H1 (cell line): ENCODE measurements around the gene LUZP1. TPM values are rescaled to one million over a fixed set of nuclear protein-coding genes. Genes with fewer than 3 reads are reported as not detected.
A peak's percentile ranks its signal among the peaks of the same experiment; 100 is the strongest.

Experiments
- CTCF ChIA-PET: fragments of 300-600 bp; sonication (Branson Sonifier 250); formaldehyde crosslinking; loops from one replicate; lab custom pipeline; 2021; ENCODE audit not compliant: partially characterized antibody; lab: Charles Lee
- POLR2A ChIA-PET: fragments of 300-600 bp; sonication (Branson Sonifier 250); formaldehyde crosslinking; loops from one replicate; lab custom pipeline; 2021; ENCODE audit warnings: inconsistent platforms; ENCODE audit not compliant: partially characterized antibody; lab: Charles Lee
- DNase-seq, 2 experiments: peaks; one replicate each; pipeline versions ENCODE4 v3.0.0 to v3.0.0-alpha.2; 2010 to 2022; ENCODE audit warnings: low spot score in 2 of 2, low read depth in 1 of 2, mixed read lengths in 1 of 2
- FAIRE-seq: peaks from 2 replicates; lab custom pipeline; 2011; peaks lifted over from hg19 to GRCh38; lab: Jason Lieb, UNC
- H2AFZ ChIP-seq: 2 replicates; pipeline ENCODE4 v1.8.1; 2012; ENCODE audit warnings: low read length, inconsistent platforms
- H2AK5ac ChIP-seq: 2 replicates; pipeline ENCODE4 v1.6.1; 2013; ENCODE audit warnings: low read depth, low read length
- H2BK120ac ChIP-seq: replicated peaks from 2 replicates; pipeline ENCODE3; 2013; ENCODE audit warnings: low read depth, low read length, inconsistent platforms
- H2BK12ac ChIP-seq: 2 replicates; pipeline ENCODE4 v1.6.1; 2013; ENCODE audit warnings: low read depth, low read length
- H2BK15ac ChIP-seq: 2 replicates; pipeline ENCODE4 v1.6.1; 2013; ENCODE audit warnings: low read length
- H2BK20ac ChIP-seq: 2 replicates; pipeline ENCODE4 v1.6.1; 2013; ENCODE audit warnings: low read length
- H2BK5ac ChIP-seq: 2 replicates; pipeline ENCODE4 v1.6.1; 2013; ENCODE audit warnings: low read depth, low read length
- H3K14ac ChIP-seq: 2 replicates; pipeline ENCODE4 v1.6.1; 2013; ENCODE audit warnings: inconsistent platforms; ENCODE audit not compliant: insufficient read length
- H3K18ac ChIP-seq: 2 replicates; pipeline ENCODE4 v1.6.1; 2013; ENCODE audit warnings: low read length; ENCODE audit errors: extremely low read depth
- H3K23ac ChIP-seq: 2 replicates; pipeline ENCODE4 v1.6.1; 2013; ENCODE audit warnings: inconsistent platforms; ENCODE audit not compliant: insufficient read length
- H3K23me2 ChIP-seq: 2 replicates; pipeline ENCODE4 v1.6.1; 2013; ENCODE audit warnings: low read depth, low read length
- H3K27ac ChIP-seq: 2 replicates; pipeline ENCODE4 v1.6.1; 2011; ENCODE audit warnings: low read depth, low read length, inconsistent platforms
- H3K27me3 ChIP-seq, 4 experiments: replicated peaks in 1 of 4; 1 replicate in 1 of 4; 2 replicates in 3 of 4; pipeline versions ENCODE4 v1.6.1 to v1.8.1; 2011 to 2013; ENCODE audit warnings: low read length in 3 of 4, mild to moderate bottlenecking in 3 of 4, inconsistent platforms in 2 of 4, mixed read lengths in 2 of 4, moderate library complexity in 1 of 4; ENCODE audit not compliant: control insufficient read depth in 3 of 4, insufficient read depth in 3 of 4; ENCODE audit errors: extremely low read depth in 1 of 4
- H3K36me3 ChIP-seq, 4 experiments: 2 replicates each; pipeline versions ENCODE4 v1.6.1 to v1.8.1; 2011 to 2013; ENCODE audit warnings: mild to moderate bottlenecking in 4 of 4, low read length in 3 of 4, moderate library complexity in 2 of 4, control low read depth in 1 of 4, inconsistent platforms in 1 of 4; ENCODE audit not compliant: insufficient read depth in 4 of 4, control insufficient read depth in 2 of 4
- H3K4ac ChIP-seq: replicated peaks from 2 replicates; pipeline ENCODE3; 2013; ENCODE audit warnings: low read length, low read depth, mixed read lengths, inconsistent platforms; ENCODE audit not compliant: insufficient read length
- H3K4me1 ChIP-seq, 4 experiments: replicated peaks in 1 of 4; 1 replicate in 1 of 4; 2 replicates in 3 of 4; pipeline versions ENCODE4 v1.6.1 to v1.8.1; 2011 to 2013; ENCODE audit warnings: low read length in 3 of 4, inconsistent platforms in 2 of 4, mixed read lengths in 1 of 4; ENCODE audit not compliant: insufficient read depth in 4 of 4, control insufficient read depth in 3 of 4
- H3K4me2 ChIP-seq, 2 experiments: 2 replicates each; pipeline versions ENCODE4 v1.6.1 to v1.8.1; 2011 to 2013; ENCODE audit warnings: low read depth in 2 of 2, low read length in 2 of 2, control low read depth in 1 of 2, inconsistent platforms in 1 of 2, mild to moderate bottlenecking in 1 of 2; ENCODE audit not compliant: insufficient read depth in 1 of 2
- H3K4me3 ChIP-seq, 4 experiments: fragments of 200-600, 300-600 bp in 1 of 4; sonication (generic), shearing (Covaris generic), sonication (Bioruptor Twin) in 1 of 4; 2 replicates each; pipeline versions ENCODE4 v1.5.1 to v1.8.1; 2011 to 2016; ENCODE audit warnings: low read length in 4 of 4, low read depth in 3 of 4, control low read depth in 2 of 4, inconsistent platforms in 2 of 4, mild to moderate bottlenecking in 2 of 4, mixed read lengths in 1 of 4, moderate library complexity in 1 of 4; ENCODE audit not compliant: insufficient read depth in 2 of 4; ENCODE audit errors: extremely low read depth in 1 of 4
- H3K56ac ChIP-seq: replicated peaks from 2 replicates; pipeline ENCODE3; 2013; ENCODE audit warnings: low read depth, mild to moderate bottlenecking, mixed read lengths, low read length, inconsistent platforms; ENCODE audit not compliant: insufficient read length
- H3K79me1 ChIP-seq: 2 replicates; pipeline ENCODE4 v1.6.1; 2013; ENCODE audit warnings: low read depth, low read length, control low read depth
- H3K79me2 ChIP-seq, 2 experiments: 2 replicates each; pipeline versions ENCODE4 v1.6.1 to v1.8.1; 2012 to 2013; ENCODE audit warnings: low read length in 2 of 2, mild to moderate bottlenecking in 2 of 2, inconsistent platforms in 1 of 2; ENCODE audit not compliant: insufficient read depth in 2 of 2, control insufficient read depth in 1 of 2
- H3K9ac ChIP-seq, 4 experiments: replicated peaks in 1 of 4; 1 replicate in 1 of 4; 2 replicates in 3 of 4; pipeline versions ENCODE4 v1.6.1 to v1.8.1; 2011 to 2013; ENCODE audit warnings: low read depth in 3 of 4, low read length in 3 of 4, control low read depth in 2 of 4, mild to moderate bottlenecking in 2 of 4, moderate library complexity in 2 of 4, inconsistent platforms in 1 of 4; ENCODE audit errors: extremely low read depth in 1 of 4
- H3K9me3 ChIP-seq, 2 experiments: 2 replicates each; pipeline versions ENCODE4 v1.6.1 to v1.8.1; 2012 to 2013; ENCODE audit warnings: mild to moderate bottlenecking in 2 of 2, moderate library complexity in 2 of 2, control low read depth in 1 of 2, inconsistent platforms in 1 of 2, low read depth in 1 of 2, low read length in 1 of 2, mixed read lengths in 1 of 2; ENCODE audit not compliant: insufficient read depth in 2 of 2
- H4K20me1 ChIP-seq, 2 experiments: replicated peaks in 1 of 2; 2 replicates each; pipeline versions ENCODE3 to v1.8.1; 2011 to 2013; ENCODE audit warnings: inconsistent platforms in 2 of 2, low read length in 2 of 2, mild to moderate bottlenecking in 1 of 2; ENCODE audit not compliant: insufficient read depth in 2 of 2, control insufficient read depth in 1 of 2
- H4K5ac ChIP-seq: 2 replicates; pipeline ENCODE4 v1.6.1; 2013; ENCODE audit warnings: low read length, low read depth, mixed read lengths, inconsistent platforms; ENCODE audit not compliant: insufficient read length
- H4K8ac ChIP-seq: 2 replicates; pipeline ENCODE4 v1.8.0; 2013; ENCODE audit warnings: mild to moderate bottlenecking, moderate library complexity, low read length, inconsistent platforms; ENCODE audit not compliant: insufficient read depth; ENCODE audit errors: extremely low read depth
- H4K91ac ChIP-seq: replicated peaks from 2 replicates; pipeline ENCODE3; 2013; ENCODE audit warnings: low read length, mixed read lengths, inconsistent platforms; ENCODE audit not compliant: insufficient read length
- HDAC6 ChIP-seq: IDR thresholded peaks from one replicate; pipeline ENCODE4 v1.7.1; 2012; ENCODE audit warnings: low read depth, mild to moderate bottlenecking, inconsistent platforms, low read length, moderate library complexity
- JUND ChIP-seq: IDR thresholded peaks from 2 replicates; pipeline ENCODE4 v1.6.1; 2011; ENCODE audit warnings: mild to moderate bottlenecking, improper control_type of control experiment, low read length
- PHF8 ChIP-seq: fragments of 200-600 bp; sonication (generic); conservative IDR thresholded peaks from 2 replicates; pipeline ENCODE4 v1.7.1; 2012; ENCODE audit warnings: low read depth, mild to moderate bottlenecking, inconsistent platforms, low read length, moderate library complexity
- POLR2AphosphoS5 ChIP-seq: IDR thresholded peaks from 2 replicates; pipeline ENCODE4 v1.6.1; 2011; ENCODE audit warnings: low read depth, low read length
- SIN3A ChIP-seq, 2 experiments: IDR thresholded peaks in 1 of 2; conservative IDR thresholded peaks in 1 of 2; 2 replicates each; pipeline ENCODE4 v1.6.1; 2011 to 2012; ENCODE audit warnings: low read length in 2 of 2, improper control_type of control experiment in 1 of 2, low read depth in 1 of 2, mild to moderate bottlenecking in 1 of 2
- SP4 ChIP-seq: IDR thresholded peaks from 2 replicates; pipeline ENCODE4 v1.6.1; 2012; ENCODE audit warnings: low read length, inconsistent platforms
- SUZ12 ChIP-seq: fragments of 200-600 bp; sonication (generic); IDR thresholded peaks from 2 replicates; pipeline ENCODE4 v1.6.1; 2012; ENCODE audit warnings: mild to moderate bottlenecking, inconsistent platforms, low read length, moderate library complexity, mixed read lengths
- TAF7 ChIP-seq: optimal IDR thresholded peaks from 2 replicates; pipeline ENCODE3; 2011; ENCODE audit warnings: low read depth, mild to moderate bottlenecking, inconsistent platforms, low read length, moderate library complexity, borderline replicate concordance
- WGBS, 2 experiments: shearing (Covaris generic) in 1 of 2; methylation state at CpG; one replicate each; pipeline versions ENCODE4 v1.1.6 to v1.1.7; 2013 to 2015; ENCODE audit warnings: low lambda C conversion rate in 2 of 2, mixed read lengths in 2 of 2, inconsistent platforms in 1 of 2, low coverage in 1 of 2, missing lambda C conversion rate in 1 of 2; ENCODE audit not compliant: insufficient replicate concordance in 2 of 2, insufficient coverage in 1 of 2, insufficient read length in 1 of 2; ENCODE audit errors: extremely low coverage in 1 of 2, missing lambda C conversion rate in 1 of 2; 5-methylcytosine and 5-hydroxymethylcytosine counted together
- long read RNA-seq, 2 experiments: library from RNA in 1 of 2; library from capped mRNA in 1 of 2; stranded (forward); transcript quantifications; one replicate each; pipeline ENCODE4 v2.0.0, GENCODE V29; 2021; ENCODE audit warnings: inconsistent platforms in 1 of 2
- polyA minus RNA-seq, 3 experiments: library from RNA; depleted of rRNA, polyadenylated mRNA; stranded (reverse); fragments of >200 nt; gene quantifications; 1 replicate in 2 of 3; 2 replicates in 1 of 3; pipeline ENCODE4 v1.2.3, GENCODE V29; 2011
- polyA plus RNA-seq, 7 experiments: library from polyadenylated mRNA; depleted of rRNA in 3 of 7; stranded (reverse) in 5 of 7; unstranded in 2 of 7; fragments of >200 nt in 5 of 7; fragments of 200-250 nt in 2 of 7; gene quantifications; 1 replicate in 5 of 7; 2 replicates in 1 of 7; 4 replicates in 1 of 7; pipeline versions ENCODE4 v1.2.1 to v1.2.3, GENCODE V29; 2011 to 2013; ENCODE audit warnings: missing spikeins in 2 of 7, mixed read lengths in 2 of 7
- total RNA-seq: library from RNA; stranded (reverse); fragmentation: NEBNext Ultra II Directional; extraction: Animal tissue kit (Norgen Biotek cat#: 25700); gene quantifications from 2 replicates; pipeline ENCODE4 v1.2.1, GENCODE V29; 2021

Gene LUZP1
- total RNA-seq, result 59.9 and 60.5 TPM in 2 replicates
- 12.2 and 14.0 TPM in 2 replicates for polyA plus RNA-seq (2011; rRNA removed)
- polyA plus RNA-seq (2011; cell fraction: cytosol; rRNA removed), result 17.0 TPM
- 22.3 TPM for polyA plus RNA-seq (2011; cell fraction: nucleus; rRNA removed)
- polyA plus RNA-seq (2012, experiment 1 of 2), result 19.6 to 24.4 TPM (median 23.5 TPM) in 4 replicates
- 3.8 TPM for polyA plus RNA-seq (2012, experiment 2 of 2)
- polyA plus RNA-seq (2013, experiment 1 of 2), result 39.7 TPM
- 36.7 TPM for polyA plus RNA-seq (2013, experiment 2 of 2)
- 57.0 and 62.5 TPM in 2 replicates for polyA minus RNA-seq (2011; rRNA and poly(A)+ RNA removed)
- polyA minus RNA-seq (2011; cell fraction: cytosol; rRNA and poly(A)+ RNA removed), result 30.6 TPM
- 44.7 TPM for polyA minus RNA-seq (2011; cell fraction: nucleus; rRNA and poly(A)+ RNA removed)
- long read RNA-seq, experiment 1, partial matches to known transcripts, result 9 of 41 reads
- long read RNA-seq, experiment 1, other reads (novel, unspliced or antisense), result 32 of 41 reads
- long read RNA-seq, experiment 2, transcript LUZP1-204 (4 exons, 1,190 nt), result major isoform, 7 of 39 reads
- long read RNA-seq, experiment 2, partial matches to known transcripts, result 30 of 39 reads
- long read RNA-seq, experiment 2, other reads (novel, unspliced or antisense), result 2 of 39 reads

DNA sequence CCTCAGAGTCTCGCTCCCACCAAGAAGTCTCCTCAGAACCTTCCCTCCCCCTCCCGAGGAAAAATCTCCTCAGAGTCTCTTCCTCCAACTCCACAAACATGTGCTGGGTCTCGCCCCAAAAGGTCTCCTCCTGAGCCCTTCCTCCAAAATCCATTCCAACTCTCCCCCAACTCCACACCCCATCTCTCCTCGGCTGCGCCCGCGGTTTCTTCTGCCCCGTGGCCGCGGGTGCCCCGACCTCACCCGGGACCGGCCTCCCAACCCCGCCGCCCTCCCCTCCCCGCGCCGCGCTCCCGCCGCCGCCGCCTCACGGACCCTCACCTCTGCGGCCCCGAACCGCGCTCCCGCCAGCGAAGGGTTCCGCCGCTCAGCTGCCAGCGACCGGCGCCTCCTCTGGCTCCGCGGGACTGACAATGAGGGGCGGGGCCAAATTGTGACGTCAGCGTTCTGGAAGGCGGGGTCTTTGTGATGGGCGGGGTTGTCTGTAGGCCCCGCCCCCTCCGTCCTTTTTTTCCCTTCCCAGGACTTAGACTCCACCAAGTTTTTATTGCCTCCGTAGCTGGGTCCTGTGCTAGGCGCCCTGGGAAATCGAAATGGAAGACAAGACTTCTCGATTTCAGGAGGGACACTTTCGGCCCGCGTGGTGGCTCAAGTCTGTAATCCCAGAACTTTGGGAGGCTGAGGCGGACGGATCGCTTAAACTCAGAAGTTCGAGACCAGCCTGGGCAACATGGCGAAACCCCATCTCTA is at the start of gene LUZP1:
Gene LUZP1, minus strand, starts transcription at position 412 of the 750 bp plus-strand sequence.
- Histone ChIP-seq H3K27me3 (no peaks in the 10 kb centered on the region), H3K4me3 (peak within 1 kb of the TSS; percentile 70 to 95 (median 83)), H3K14ac (no peak within 1 kb of the TSS), H3K56ac (peak within 1 kb of the TSS; percentile 70), H2BK20ac (no peak within 1 kb of the TSS), H2AK5ac (no peak within 1 kb of the TSS), H3K23me2 (peaks cover 4% of the 10 kb centered on the region), H3K79me1 (no peaks in the 10 kb centered on the region; the same call in 1 of the 2 replicates), H3K4ac (no peak within 1 kb of the TSS), H3K36me3 (no peaks in the 10 kb centered on the region), H3K4me2 (peak within 1 kb of the TSS; percentile 74 to 75), H2BK5ac (peak within 1 kb of the TSS; percentile 56; the same call in 1 of the 2 replicates), H3K23ac (no peak within 1 kb of the TSS), H3K9ac (peak within 1 kb of the TSS; percentile 71 to 84 (median 82)), H4K20me1 (peaks cover 12 to 15% of the 10 kb centered on the region in 2 experiments), H3K9me3 (no peaks in the 10 kb centered on the region), H2BK15ac (peak within 1 kb of the TSS; percentile 72; the same call in 1 of the 2 replicates), H3K79me2 (peaks cover 11 to 38% of the 10 kb centered on the region in 2 experiments), H2BK120ac (no peak within 1 kb of the TSS), H2AFZ (no peak within 1 kb of the TSS), H3K27ac (peak within 1 kb of the TSS; percentile 80), H4K8ac (peak within 1 kb of the TSS; percentile 75), H4K5ac (peak within 1 kb of the TSS; percentile 88), H2BK12ac (peak within 1 kb of the TSS; percentile 39; the same call in 1 of the 2 replicates), H4K91ac (no peak within 1 kb of the TSS), H3K18ac (peak within 1 kb of the TSS; percentile 83; the same call in 1 of the 2 replicates), H3K4me1 (peaks cover 0 to 8% (median 3%) of the 10 kb centered on the region in 4 experiments; a peak in 4 of 7 replicates)
- DNase-seq, result peak; percentile 73 to 98
- POLR2A ChIA-PET, result interaction anchor here (0.8 to 4.7 kb wide), 15 partner anchors 9 to 316 kb away, joined by 3 to 37 read pairs (median 5); partner anchors contain the start of genes ASAP3 and LACTBL1
- no peak for FAIRE-seq
- CTCF ChIA-PET, result interaction anchor here (1.2 to 27.4 kb wide), 3 partner anchors 16 to 78 kb away, joined by 4 to 705 read pairs (median 44); no protein-coding TSS in a partner anchor
- WGBS, 2 experiments, result 13% methylated on average over 31 of the region's 56 CpGs; no CpG with 5 or more reads in 1 of the 2 experiments
- TF ChIP-seq SP4 (peak; percentile 84), POLR2AphosphoS5 (peak; percentile 92), JUND (peak; percentile 57; the same call in 1 of the 2 replicates), HDAC6 (no peak), TAF7 (peak; percentile 95), PHF8 (peak; percentile 82), SIN3A (conservative IDR thresholded peaks at IDR 0.05 in 1 of 2, IDR thresholded peaks at IDR 0.05 in 1 of 2; ENCODE audit: low read depth in 1 of 2, low read length in 2 of 2) (peak in 1 of 2 experiments; percentile 58; a peak in 1 of 4 replicates), SUZ12 (no peak)
